Activated B cell treated with CpG ODN at 0.5 μM for 24 hours (primary cell): Measurements from ENCODE around the gene AIP. TPM values are rescaled to one million over a fixed set of nuclear protein-coding genes. Genes with fewer than 3 reads are reported as not detected.

Experiments used
- ATAC-seq: fragments of 200-7000 bp; cut with Tn5 transposase; one replicate; pipeline ENCODE4 v1.10.0; 2021; ENCODE audit warnings: low read depth, mild to moderate bottlenecking, moderate library complexity
- CTCF ChIA-PET: fragments of 350-600 bp; sonication (Branson Sonifier 250); formaldehyde crosslinking; loops from one replicate; lab custom pipeline; 2021; ENCODE audit warnings: antibody characterized with exemption; lab: Charles Lee
- POLR2A ChIA-PET: fragments of 350-600 bp; sonication (Branson Sonifier 250); formaldehyde crosslinking; loops from one replicate; lab custom pipeline; 2021; ENCODE audit warnings: antibody characterized with exemption; lab: Charles Lee
- DNase-seq: peaks from one replicate; pipeline ENCODE4 v3.0.0; 2022
- H3K27ac Mint-ChIP-seq: one replicate; pipeline ENCODE4 v1.8.0; 2020; ENCODE audit warnings: mixed read lengths
- H3K27me3 Mint-ChIP-seq: one replicate; pipeline ENCODE4 v1.8.0; 2021; ENCODE audit warnings: mixed read lengths
- H3K36me3 Mint-ChIP-seq: one replicate; pipeline ENCODE4 v1.8.0; 2021; ENCODE audit warnings: low read depth, mixed read lengths
- H3K4me1 Mint-ChIP-seq: one replicate; pipeline ENCODE4 v1.8.0; 2021; ENCODE audit warnings: mixed read lengths
- H3K4me3 Mint-ChIP-seq: one replicate; pipeline ENCODE4 v1.8.0; 2020; ENCODE audit warnings: mild to moderate bottlenecking, mixed read lengths
- H3K9me3 Mint-ChIP-seq: one replicate; pipeline ENCODE4 v1.8.0; 2020; ENCODE audit warnings: mixed read lengths
- CTCF ChIP-seq: fragments of 200-600 bp; IDR thresholded peaks from one replicate; pipeline ENCODE4 v1.8.0; 2022; ENCODE audit warnings: antibody characterized with exemption, mild to moderate bottlenecking
- intact Hi-C: fragments of 100-400 bp; cut with micrococcal nuclease; formaldehyde crosslinking; loops from one replicate; pipeline ENCODE4 v1.15.1; 2024
- total RNA-seq: library from RNA; stranded (reverse); gene quantifications from 2 replicates; pipeline ENCODE4 v1.2.3, GENCODE V29; 2022

The AIP gene
- total RNA-seq, 1 donor from 2014 or later, result 108 TPM

- Mint-ChIP-seq H3K4me1 (peaks cover 3% of the 10 kb centered on the region), H3K27me3 (no peaks in the 10 kb centered on the region), H3K36me3 (peaks cover 75% of the 10 kb centered on the region), H3K4me3 (no peak overlapping the region), H3K27ac (no peak overlapping the region), H3K9me3 (no peaks in the 10 kb centered on the region)
- ChIA-PET POLR2A (no interaction called here), CTCF (no interaction called here)
- no peak for ATAC-seq
- intact Hi-C loops, result no loop called here
- DNase-seq, result no peak
- TF ChIP-seq CTCF, result no peak
These were observed 13.3 kb downstream of the AIP start for GRCh38 chr11:67496113-67496512.

GRCh38 chr11:67497656-67498291 lies 14.9 kb downstream of the AIP start:
- TF ChIP-seq CTCF, result no peak
- Mint-ChIP-seq H3K4me1 (peaks cover 7% of the 10 kb centered on the region), H3K9me3 (no peaks in the 10 kb centered on the region), H3K4me3 (no peak overlapping the region), H3K36me3 (peaks cover 80% of the 10 kb centered on the region), H3K27ac (no peak overlapping the region), H3K27me3 (no peaks in the 10 kb centered on the region)
- DNase-seq (no peak), ATAC-seq (no peak)
- ChIA-PET CTCF (no interaction called here), POLR2A (interaction anchor here (1.2 kb wide), 1 partner anchor 8 kb away, joined by 4 read pairs; no protein-coding TSS in a partner anchor)
- intact Hi-C loops, result no loop called here

GRCh38 chr11:67498544-67498972 lies 15.7 kb downstream of the AIP start:
- ChIA-PET POLR2A (interaction anchor here (1.2 kb wide), 1 partner anchor 8 kb away, joined by 4 read pairs; no protein-coding TSS in a partner anchor), CTCF (no interaction called here)
- DNase-seq (no peak), ATAC-seq (no peak)
- no peak for TF ChIP-seq CTCF
- Mint-ChIP-seq H3K27me3 (no peaks in the 10 kb centered on the region), H3K4me1 (peaks cover 13% of the 10 kb centered on the region), H3K27ac (no peak overlapping the region), H3K36me3 (peaks cover 76% of the 10 kb centered on the region), H3K4me3 (no peak overlapping the region), H3K9me3 (no peaks in the 10 kb centered on the region)
- intact Hi-C loops, result no loop called here

GRCh38 chr11:67499808-67500483 lies 17.1 kb downstream of the AIP start:
- DNase-seq, result no peak
- POLR2A ChIA-PET, result interaction anchor here (0.8 kb wide), 1 partner anchor 13 kb away, joined by 4 read pairs; no protein-coding TSS in a partner anchor
- ATAC-seq, result no peak
- H3K9me3 Mint-ChIP-seq, result no peaks in the 10 kb centered on the region
- no peak overlapping the region for H3K27ac Mint-ChIP-seq
- no peak for TF ChIP-seq CTCF
- H3K36me3 Mint-ChIP-seq, result peaks cover 70% of the 10 kb centered on the region
- H3K4me1 Mint-ChIP-seq, result peaks cover 19% of the 10 kb centered on the region
- intact Hi-C loops, result no loop called here
- CTCF ChIA-PET, result no interaction called here
- H3K27me3 Mint-ChIP-seq, result no peaks in the 10 kb centered on the region
- no peak overlapping the region for H3K4me3 Mint-ChIP-seq

- intact Hi-C loops, result no loop called here
- peaks cover 20% of the 10 kb centered on the region for H3K4me1 Mint-ChIP-seq
- ATAC-seq, result no peak
- no peak overlapping the region for H3K4me3 Mint-ChIP-seq
- ChIA-PET CTCF (no interaction called here), POLR2A (no interaction called here)
- no peak overlapping the region for H3K27ac Mint-ChIP-seq
- DNase-seq, result no peak
- H3K9me3 Mint-ChIP-seq, result no peaks in the 10 kb centered on the region
- TF ChIP-seq CTCF, result no peak
- H3K27me3 Mint-ChIP-seq, result no peaks in the 10 kb centered on the region
- H3K36me3 Mint-ChIP-seq, result peaks cover 69% of the 10 kb centered on the region
These were observed 17.6 kb downstream of the AIP start for GRCh38 chr11:67500484-67500821.
